Activated T-cell treated with anti-CD3 and anti-CD28 coated beads, Interleukin-2, amount 50 U/mL, for 72 hours (primary cell): ENCODE data around the gene ASRGL1. TPM values are rescaled to one million over a fixed set of nuclear protein-coding genes. Genes with fewer than 3 reads are reported as not detected.

Source experiments
- ATAC-seq, 2 donors: fragments of 150-1000 bp; cut with Tn5 transposase; replicated peaks in 1 of 2; 2 replicates each; pipeline ENCODE4 v1.10.0; 2021; ENCODE audit warnings: moderate library complexity in 2 of 2, mild to moderate bottlenecking in 1 of 2
- DNase-seq, 2 donors: peaks; one replicate each; pipeline ENCODE4 v3.0.0; 2021 to 2022; ENCODE audit warnings: mixed read lengths in 1 of 2
- H3K27ac Mint-ChIP-seq: one replicate; pipeline ENCODE4 v1.8.0; 2022; ENCODE audit warnings: mild to moderate bottlenecking, moderate library complexity, mixed read lengths
- H3K27me3 Mint-ChIP-seq: one replicate; pipeline ENCODE4 v1.8.0; 2022; ENCODE audit warnings: low read depth, mixed read lengths
- H3K36me3 Mint-ChIP-seq, 2 donors: one replicate each; pipeline ENCODE4 v1.8.0; 2022; ENCODE audit warnings: mixed read lengths in 2 of 2, mild to moderate bottlenecking in 1 of 2; ENCODE audit not compliant: insufficient read depth in 2 of 2
- H3K4me1 Mint-ChIP-seq: one replicate; pipeline ENCODE4 v1.8.0; 2022; ENCODE audit warnings: low read depth, mixed read lengths
- H3K4me3 Mint-ChIP-seq, 2 donors: one replicate each; pipeline ENCODE4 v1.8.0; 2022; ENCODE audit warnings: mild to moderate bottlenecking in 2 of 2, mixed read lengths in 2 of 2, moderate library complexity in 2 of 2
- H3K9me3 Mint-ChIP-seq, 2 donors: one replicate each; pipeline ENCODE4 v1.8.0; 2022; ENCODE audit warnings: mixed read lengths in 2 of 2
- total RNA-seq, 2 donors: library from RNA; stranded (reverse); gene quantifications; one replicate each; pipeline ENCODE4 v1.2.3, GENCODE V29; 2022

The ASRGL1 gene
- total RNA-seq, 2 donors from 2014 or later, result 5.1 to 8.8 TPM

GRCh38 chr11:62401356-62401755, 64.1 kb downstream of the ASRGL1 start:
- H3K9me3 Mint-ChIP-seq, result no peaks in the 10 kb centered on the region
- H3K27ac Mint-ChIP-seq, result peak overlapping the region; percentile 61
- no peak for DNase-seq
- peak overlapping the region; percentile 68 to 81 for H3K4me3 Mint-ChIP-seq
- no peaks in the 10 kb centered on the region for H3K36me3 Mint-ChIP-seq
- no peaks in the 10 kb centered on the region for H3K27me3 Mint-ChIP-seq
- peaks cover 46% of the 10 kb centered on the region for H3K4me1 Mint-ChIP-seq
- ATAC-seq, result no peak

- ATAC-seq (peak; percentile 41 to 59), DNase-seq (peak in 1 of 2 donors; percentile 27)
These were observed 64.6 kb downstream of the ASRGL1 start for GRCh38 chr11:62401811-62402210.

GRCh38 chr11:62402226-62402959, 65.1 kb downstream of the ASRGL1 start:
- H3K4me3 Mint-ChIP-seq, result peak overlapping the region; percentile 68 to 81
- H3K36me3 Mint-ChIP-seq, result no peaks in the 10 kb centered on the region
- H3K27ac Mint-ChIP-seq, result peak overlapping the region; percentile 61
- H3K27me3 Mint-ChIP-seq, result no peaks in the 10 kb centered on the region
- ATAC-seq (peak; percentile 90 to 95), DNase-seq (peak; percentile 58 to 59)
- H3K9me3 Mint-ChIP-seq, result no peaks in the 10 kb centered on the region
- H3K4me1 Mint-ChIP-seq, result peaks cover 46% of the 10 kb centered on the region

More at GRCh38 chr11:62401811-62402210, 64.6 kb downstream of the ASRGL1 start:
- H3K27me3 Mint-ChIP-seq, result no peaks in the 10 kb centered on the region
- H3K36me3 Mint-ChIP-seq, result no peaks in the 10 kb centered on the region
- peak overlapping the region; percentile 68 to 81 for H3K4me3 Mint-ChIP-seq
- peak overlapping the region; percentile 61 for H3K27ac Mint-ChIP-seq
- H3K9me3 Mint-ChIP-seq, result no peaks in the 10 kb centered on the region
- peaks cover 46% of the 10 kb centered on the region for H3K4me1 Mint-ChIP-seq

- H3K27ac Mint-ChIP-seq, result peak overlapping the region; percentile 61
- H3K36me3 Mint-ChIP-seq, result no peaks in the 10 kb centered on the region
- H3K4me1 Mint-ChIP-seq, result peaks cover 44% of the 10 kb centered on the region
- no peak for DNase-seq
- H3K9me3 Mint-ChIP-seq, result no peaks in the 10 kb centered on the region
- peak overlapping the region; percentile 68 to 81 for H3K4me3 Mint-ChIP-seq
- no peaks in the 10 kb centered on the region for H3K27me3 Mint-ChIP-seq
- no peak for ATAC-seq
These were observed 65.9 kb downstream of the ASRGL1 start for GRCh38 chr11:62402960-62403730.

GRCh38 chr11:62404435-62404834, 67.2 kb downstream of the ASRGL1 start:
- no peaks in the 10 kb centered on the region for H3K9me3 Mint-ChIP-seq
- H3K27ac Mint-ChIP-seq, result no peak overlapping the region
- DNase-seq, result no peak

GRCh38 chr11:62404901-62405300, 67.7 kb downstream of the ASRGL1 start:
- no peaks in the 10 kb centered on the region for H3K9me3 Mint-ChIP-seq
- no peak overlapping the region for H3K27ac Mint-ChIP-seq
- DNase-seq (no peak), ATAC-seq (no peak)
- H3K27me3 Mint-ChIP-seq, result no peaks in the 10 kb centered on the region
- H3K36me3 Mint-ChIP-seq, result no peaks in the 10 kb centered on the region
- H3K4me1 Mint-ChIP-seq, result peaks cover 27% of the 10 kb centered on the region
- no peak overlapping the region for H3K4me3 Mint-ChIP-seq

More at GRCh38 chr11:62404435-62404834, 67.2 kb downstream of the ASRGL1 start:
- no peaks in the 10 kb centered on the region for H3K27me3 Mint-ChIP-seq
- peaks cover 32% of the 10 kb centered on the region for H3K4me1 Mint-ChIP-seq
- no peak for ATAC-seq
- H3K36me3 Mint-ChIP-seq, result no peaks in the 10 kb centered on the region
- H3K4me3 Mint-ChIP-seq, result no peak overlapping the region

- no peaks in the 10 kb centered on the region for H3K9me3 Mint-ChIP-seq
- H3K4me3 Mint-ChIP-seq, result no peak overlapping the region
- H3K4me1 Mint-ChIP-seq, result peaks cover 20% of the 10 kb centered on the region
- no peak for DNase-seq
- no peaks in the 10 kb centered on the region for H3K36me3 Mint-ChIP-seq
- ATAC-seq, result no peak
- no peaks in the 10 kb centered on the region for H3K27me3 Mint-ChIP-seq
- H3K27ac Mint-ChIP-seq, result no peak overlapping the region
These were observed 68.8 kb downstream of the ASRGL1 start for GRCh38 chr11:62406034-62406433.

GRCh38 chr11:62409831-62410230, 72.6 kb downstream of the ASRGL1 start:
- DNase-seq, result no peak
- Mint-ChIP-seq H3K9me3 (no peaks in the 10 kb centered on the region), H3K4me1 (no peaks in the 10 kb centered on the region), H3K36me3 (no peaks in the 10 kb centered on the region), H3K27me3 (no peaks in the 10 kb centered on the region), H3K27ac (no peak overlapping the region), H3K4me3 (no peak overlapping the region)
- no peak for ATAC-seq

GRCh38 chr11:62410972-62411371, 73.7 kb downstream of the ASRGL1 start:
- H3K4me3 Mint-ChIP-seq, result no peak overlapping the region
- H3K36me3 Mint-ChIP-seq, result no peaks in the 10 kb centered on the region
- H3K27ac Mint-ChIP-seq, result no peak overlapping the region

GRCh38 chr11:62411524-62411923, 74.3 kb downstream of the ASRGL1 start:
- ATAC-seq (no peak), DNase-seq (no peak)
- Mint-ChIP-seq H3K36me3 (no peaks in the 10 kb centered on the region), H3K4me1 (no peaks in the 10 kb centered on the region), H3K27ac (no peak overlapping the region), H3K27me3 (no peaks in the 10 kb centered on the region), H3K4me3 (no peak overlapping the region), H3K9me3 (no peaks in the 10 kb centered on the region)

More at GRCh38 chr11:62410972-62411371, 73.7 kb downstream of the ASRGL1 start:
- DNase-seq, result no peak
- no peaks in the 10 kb centered on the region for H3K27me3 Mint-ChIP-seq
- no peaks in the 10 kb centered on the region for H3K9me3 Mint-ChIP-seq
- H3K4me1 Mint-ChIP-seq, result no peaks in the 10 kb centered on the region
- ATAC-seq, result no peak

GRCh38 chr11:62413060-62413696, 75.9 kb downstream of the ASRGL1 start:
- no peaks in the 10 kb centered on the region for H3K9me3 Mint-ChIP-seq
- no peak overlapping the region for H3K4me3 Mint-ChIP-seq
- H3K27me3 Mint-ChIP-seq, result no peaks in the 10 kb centered on the region
- H3K27ac Mint-ChIP-seq, result no peak overlapping the region
- H3K36me3 Mint-ChIP-seq, result no peaks in the 10 kb centered on the region
- ATAC-seq (no peak), DNase-seq (no peak)
- H3K4me1 Mint-ChIP-seq, result no peaks in the 10 kb centered on the region

- no peaks in the 10 kb centered on the region for H3K4me1 Mint-ChIP-seq
- ATAC-seq (no peak), DNase-seq (no peak)
- H3K36me3 Mint-ChIP-seq, result no peaks in the 10 kb centered on the region
- H3K9me3 Mint-ChIP-seq, result no peaks in the 10 kb centered on the region
- H3K27ac Mint-ChIP-seq, result no peak overlapping the region
- no peak overlapping the region for H3K4me3 Mint-ChIP-seq
- H3K27me3 Mint-ChIP-seq, result no peaks in the 10 kb centered on the region
These were observed 79.3 kb downstream of the ASRGL1 start for GRCh38 chr11:62416596-62416995.

GRCh38 chr11:62418136-62418535, 80.9 kb downstream of the ASRGL1 start:
- Mint-ChIP-seq H3K4me3 (no peak overlapping the region), H3K36me3 (no peaks in the 10 kb centered on the region), H3K9me3 (no peaks in the 10 kb centered on the region), H3K4me1 (no peaks in the 10 kb centered on the region), H3K27me3 (no peaks in the 10 kb centered on the region), H3K27ac (no peak overlapping the region)
- DNase-seq (no peak), ATAC-seq (no peak)
